GM21390 (cell line): ENCODE measurements around the gene RAB10.
A peak's percentile ranks its signal among the peaks of the same experiment; 100 is the strongest.
"Not testable (repeated sequence)": the region's sequence is repeated elsewhere in the genome, so short reads cannot be mapped to it uniquely, and the experiment has no call there.

Experiments
- ATAC-seq: cut with Tn5 transposase; IDR thresholded peaks from one replicate; pipeline ENCODE4 v1.9.1; 2021; ENCODE audit not compliant: unreplicated experiment

The RAB10 gene

DNA sequence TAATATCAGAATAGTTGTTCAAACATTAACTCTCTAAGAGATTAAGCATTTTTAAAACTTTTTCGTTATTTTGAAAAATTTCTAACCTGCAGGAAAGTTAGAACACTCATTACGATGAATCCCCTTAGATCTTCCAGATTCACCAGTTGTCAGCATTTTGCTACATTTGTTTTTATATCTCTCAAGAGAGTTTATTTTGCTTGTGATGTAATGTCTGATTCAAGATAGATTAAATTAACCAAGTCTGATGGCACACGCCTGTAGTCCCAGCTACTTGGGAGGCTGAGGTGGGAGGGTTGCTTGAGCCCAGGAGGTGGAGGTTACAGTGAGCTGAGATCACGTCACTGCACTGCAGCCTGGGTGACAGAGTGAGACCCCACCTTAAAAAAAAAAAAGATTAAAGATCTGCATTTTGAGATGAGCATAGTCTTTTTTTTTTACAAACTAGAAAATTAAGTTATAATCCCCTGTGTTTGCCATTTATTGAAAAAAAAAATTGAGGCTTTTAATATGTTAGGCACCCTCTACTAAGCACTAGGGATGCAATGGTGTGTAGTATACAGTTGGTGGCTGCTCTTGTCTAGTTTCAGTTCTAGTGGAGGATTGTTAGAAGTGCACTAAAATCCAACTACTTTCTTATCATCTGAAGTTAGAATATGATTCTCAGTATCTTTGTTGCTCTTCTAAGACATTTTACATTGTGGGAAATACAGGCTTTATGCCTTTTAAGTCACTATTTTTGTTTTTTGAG, 20.9 kb downstream of the RAB10 start:
- ATAC-seq: no peak

DNA sequence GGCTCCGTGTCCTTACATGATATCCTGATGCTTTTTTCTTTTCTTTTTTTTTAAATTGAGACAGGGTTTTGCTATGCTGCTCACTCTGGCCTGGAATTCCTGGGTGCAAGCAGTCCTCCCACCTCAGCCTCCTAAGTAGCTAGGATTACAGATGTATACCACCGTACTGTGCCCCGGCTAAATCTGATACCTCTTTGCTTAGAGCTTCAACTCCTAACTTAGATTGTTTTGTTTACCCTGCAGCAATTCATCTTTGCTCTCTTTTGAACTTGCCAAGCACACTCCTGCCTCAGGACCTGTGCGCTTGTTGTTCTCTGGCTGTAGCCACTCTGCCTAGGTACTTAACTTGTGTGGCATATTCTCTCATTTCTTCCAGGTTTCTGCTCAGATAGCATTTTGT, 24.5 kb downstream of the RAB10 start:
- no peak for ATAC-seq

DNA sequence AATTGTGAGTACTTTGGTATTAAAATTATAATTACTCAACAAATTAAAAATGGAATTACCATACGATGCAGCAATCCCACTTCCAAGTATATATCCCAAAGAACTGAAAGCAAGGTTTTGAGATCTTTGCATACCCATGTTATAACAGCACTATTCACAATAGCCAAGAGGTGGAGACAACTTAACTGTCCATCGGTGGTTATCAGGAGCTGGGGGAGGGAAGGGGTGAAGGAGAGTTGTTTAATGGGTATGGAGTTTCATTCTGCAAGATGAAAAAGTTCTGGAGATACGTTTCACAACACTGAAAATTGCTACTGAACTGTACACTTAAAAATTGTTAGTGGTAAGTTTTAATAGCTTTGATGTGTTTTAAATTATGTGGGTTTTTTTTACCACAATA, 25.7 kb downstream of the RAB10 start:
- ATAC-seq: no peak

DNA sequence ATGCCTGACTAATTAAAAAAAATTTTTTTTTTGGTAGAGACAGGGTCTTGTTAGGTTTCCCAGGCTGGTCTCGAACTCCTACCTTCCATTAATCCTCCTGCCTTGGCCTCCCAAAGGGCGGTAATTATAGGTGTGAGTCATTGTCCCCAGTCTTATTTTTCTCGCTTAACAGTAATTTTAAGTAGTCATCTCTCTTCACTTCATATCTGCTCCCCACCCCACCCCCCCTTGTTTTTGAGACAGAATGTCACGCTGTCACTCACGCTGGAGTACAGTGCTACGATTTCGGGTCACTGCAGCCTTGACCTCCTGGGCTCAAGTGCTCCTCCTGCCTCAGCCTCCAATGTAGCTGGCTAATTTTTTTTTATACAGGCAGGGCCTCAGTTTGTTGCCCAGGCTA, 27.7 kb downstream of the RAB10 start:
- ATAC-seq: no peak

DNA sequence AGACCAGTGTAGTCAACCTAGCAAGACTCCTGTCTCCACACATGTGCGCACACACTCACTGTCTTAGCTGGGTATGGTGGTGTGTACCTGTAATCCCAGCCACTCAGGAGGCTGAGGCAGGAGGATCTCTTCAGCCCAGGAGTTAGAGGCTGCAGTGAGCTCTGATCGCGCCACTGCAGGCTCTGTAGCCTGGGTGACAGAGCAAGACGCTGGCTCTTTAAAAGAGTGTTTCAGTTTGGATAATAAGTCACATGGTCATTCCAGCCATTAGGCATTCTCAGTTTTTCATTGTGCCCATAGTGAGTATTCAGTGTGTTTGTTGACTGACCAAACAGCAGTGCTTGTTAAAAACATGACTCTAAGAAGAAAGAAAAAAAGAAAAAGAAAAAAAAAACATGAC, 31.0 kb downstream of the RAB10 start:
- ATAC-seq: no peak

DNA sequence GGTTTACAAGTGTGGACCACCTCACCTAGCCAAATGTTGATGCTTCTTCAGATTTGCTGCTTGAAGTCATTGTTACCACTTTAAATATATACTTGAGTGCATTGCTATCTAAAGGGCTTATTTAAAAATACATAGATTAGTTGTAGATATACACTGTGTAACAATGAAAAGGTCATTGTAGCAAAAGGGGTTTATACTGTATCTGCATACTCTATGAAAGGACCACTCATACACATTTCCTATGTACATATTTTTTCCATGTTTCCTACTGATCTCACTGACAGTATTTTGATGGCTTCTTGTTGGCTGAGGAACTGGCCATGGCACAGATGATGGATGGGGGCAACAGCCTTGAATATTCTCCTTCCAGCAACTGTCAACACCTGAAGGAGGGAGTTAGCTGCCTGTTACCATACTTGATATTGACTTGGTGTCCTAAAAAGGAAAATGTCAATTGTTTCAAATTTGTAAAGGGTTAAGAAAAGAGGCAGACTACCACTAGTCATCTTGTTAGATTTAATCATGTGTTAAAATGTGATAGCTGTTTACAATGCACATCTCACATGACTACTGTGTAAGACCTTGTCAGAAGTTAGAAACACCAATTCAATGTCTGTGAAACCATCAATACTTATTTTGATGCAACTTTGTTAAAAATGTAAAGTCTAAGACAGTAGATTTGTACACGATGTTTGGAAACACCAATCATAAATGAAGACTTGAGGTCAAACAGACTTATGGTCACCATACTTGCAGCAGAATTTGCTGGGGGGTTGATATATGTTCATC, 33.5 kb downstream of the RAB10 start:
- ATAC-seq: no peak

DNA sequence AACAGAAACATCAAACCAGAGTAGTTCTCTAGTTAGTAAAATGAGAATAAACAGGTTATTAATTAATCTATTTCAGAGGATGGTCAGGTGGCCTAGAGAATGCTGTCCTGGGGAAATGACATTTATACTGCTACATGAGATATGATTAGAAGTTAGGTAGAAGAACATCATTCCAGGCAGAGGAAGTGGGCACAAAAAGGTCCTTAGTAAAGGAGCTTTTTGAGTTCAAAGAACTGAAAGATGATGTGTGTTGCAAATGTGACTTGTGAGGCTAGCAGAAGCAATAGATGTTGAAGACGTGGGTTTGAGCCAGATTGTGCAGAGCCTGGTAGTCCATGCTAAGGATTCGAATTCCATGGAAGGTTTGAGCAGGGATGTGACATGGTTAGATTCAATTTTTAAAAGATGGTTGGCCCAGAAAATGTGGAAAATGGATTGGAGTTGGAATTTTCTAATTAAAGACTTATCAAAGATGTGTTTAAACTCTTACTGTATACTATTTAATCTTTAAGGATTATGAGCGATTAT, 34.2 kb downstream of the RAB10 start:
- no peak for ATAC-seq

DNA sequence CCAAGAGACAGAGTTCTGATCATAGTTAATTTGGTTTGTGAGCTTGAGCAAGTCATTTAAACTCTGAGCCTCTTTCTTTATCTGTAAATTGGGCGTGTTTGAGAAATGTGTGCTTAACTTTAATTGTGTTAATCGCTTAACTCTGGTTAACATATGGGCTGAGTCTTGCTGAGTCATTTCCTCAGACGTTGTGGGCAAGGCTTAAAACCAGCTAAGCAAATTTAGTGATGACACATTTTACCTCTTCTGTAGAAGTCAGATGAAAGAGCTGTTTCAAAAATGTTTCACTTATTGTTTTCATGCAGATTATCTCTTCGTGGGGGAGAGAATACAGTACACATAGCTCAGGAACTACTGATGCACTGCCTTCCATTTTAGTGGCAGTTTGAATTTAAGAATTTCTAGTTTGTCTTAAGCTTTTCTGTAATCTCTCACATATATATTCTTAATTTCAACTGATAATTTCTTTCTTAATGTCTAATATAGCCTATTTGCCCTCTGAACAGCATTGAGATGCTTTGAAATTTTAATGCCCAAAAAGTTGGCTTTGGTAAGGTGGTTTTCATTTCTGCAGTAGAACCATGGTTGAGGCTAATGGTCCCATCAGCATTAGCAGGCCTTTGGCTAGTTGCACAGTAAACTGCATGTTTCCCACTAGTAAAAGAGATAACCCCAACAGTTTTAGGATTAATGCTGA, 34.9 kb downstream of the RAB10 start:
- peak; percentile 83 for ATAC-seq

DNA sequence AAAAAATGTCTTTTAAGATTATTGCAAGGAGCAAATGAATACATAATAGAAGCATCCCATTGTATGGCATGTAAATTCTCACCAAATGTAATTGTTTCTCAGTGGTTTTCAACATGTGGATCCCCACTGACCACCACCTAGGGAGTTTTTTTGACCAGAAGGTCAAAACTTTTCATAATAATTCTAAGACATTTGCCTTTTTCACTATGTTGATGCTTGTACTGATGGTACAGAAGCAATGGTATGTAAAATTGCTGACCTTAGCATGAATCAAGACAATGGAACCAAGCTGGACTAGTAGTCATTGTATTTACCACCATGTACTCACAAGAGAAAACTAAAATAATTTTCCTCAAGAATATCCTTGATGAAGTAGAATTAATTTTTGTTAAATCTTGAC, 36.8 kb downstream of the RAB10 start:
- no peak for ATAC-seq

DNA sequence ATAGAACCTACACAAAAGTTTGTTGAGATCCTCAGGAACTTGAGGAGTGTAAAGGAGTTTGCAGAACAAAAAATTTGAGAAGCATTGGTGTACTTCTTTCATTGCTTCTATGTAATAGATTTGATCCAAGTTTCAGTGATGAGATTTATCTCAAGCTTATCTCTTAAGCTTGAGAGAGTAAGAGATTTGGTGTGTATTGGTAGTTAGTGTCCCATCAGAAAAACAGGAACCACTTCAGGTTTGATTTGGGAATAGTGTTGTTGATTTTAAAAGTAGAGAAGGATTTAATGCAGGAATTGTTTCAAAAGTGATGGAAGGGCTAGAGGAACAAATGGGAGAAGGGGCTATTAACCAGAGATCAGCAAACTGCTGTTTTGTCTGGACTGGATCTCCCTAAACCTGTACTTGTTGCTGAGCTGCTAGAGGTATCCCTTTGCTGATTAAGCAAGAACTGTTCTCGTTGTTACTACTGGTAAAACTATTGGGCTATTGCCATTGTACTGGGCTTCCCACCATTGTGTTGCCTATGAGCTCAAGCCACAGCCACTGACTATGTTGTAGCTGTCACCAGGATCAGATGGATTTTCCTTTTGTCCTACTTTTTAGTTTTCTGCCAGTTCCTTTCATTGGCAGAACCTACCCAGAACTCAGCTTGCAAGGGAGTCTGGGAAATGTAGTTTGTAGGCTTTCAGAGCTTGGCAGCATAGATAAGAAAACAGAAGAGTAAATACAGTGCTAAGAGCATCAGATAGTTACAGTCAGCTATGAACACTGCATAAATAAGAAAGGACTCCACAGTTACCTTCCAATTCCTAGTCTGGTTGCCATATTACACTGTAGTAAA, 39.3 kb downstream of the RAB10 start:
- ATAC-seq: no peak

DNA sequence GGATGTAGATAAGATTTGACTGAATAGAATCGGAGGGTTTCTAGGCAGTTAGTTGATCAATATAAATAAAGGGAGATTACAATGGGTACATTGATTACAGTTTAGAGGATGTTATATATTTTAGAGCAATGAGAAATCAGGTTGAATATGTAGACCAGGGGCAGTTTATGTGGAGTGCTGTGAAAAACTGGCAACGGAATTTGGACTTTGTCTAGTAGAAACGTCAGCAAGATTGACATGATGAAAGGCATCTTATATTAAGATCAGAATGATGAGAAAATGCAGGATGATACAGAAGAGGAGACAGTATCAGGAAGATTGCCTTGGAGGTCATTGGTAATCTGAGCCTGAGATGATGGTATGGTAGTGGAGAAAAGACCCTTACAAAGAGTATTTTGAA, 39.9 kb downstream of the RAB10 start:
- ATAC-seq: no peak

DNA sequence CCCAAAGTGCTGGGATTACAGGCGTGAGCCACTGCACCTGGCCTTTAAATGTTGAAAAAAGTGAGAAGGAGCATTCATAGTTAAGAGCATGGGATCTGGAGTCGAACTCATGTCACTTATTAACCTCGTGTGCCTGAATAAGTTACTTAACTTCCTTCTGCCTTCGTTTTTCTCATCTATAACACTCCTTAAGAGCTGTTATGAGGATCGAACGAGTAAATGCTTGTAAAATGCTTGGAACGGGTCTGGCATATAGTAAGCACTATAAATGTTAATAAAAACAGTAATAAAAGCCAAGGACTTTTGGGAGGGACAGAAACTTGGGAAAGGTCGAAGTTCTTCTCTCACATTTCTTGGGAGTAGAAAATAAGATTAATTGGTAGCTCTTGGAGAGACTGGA, 40.8 kb downstream of the RAB10 start:
- no peak for ATAC-seq

DNA sequence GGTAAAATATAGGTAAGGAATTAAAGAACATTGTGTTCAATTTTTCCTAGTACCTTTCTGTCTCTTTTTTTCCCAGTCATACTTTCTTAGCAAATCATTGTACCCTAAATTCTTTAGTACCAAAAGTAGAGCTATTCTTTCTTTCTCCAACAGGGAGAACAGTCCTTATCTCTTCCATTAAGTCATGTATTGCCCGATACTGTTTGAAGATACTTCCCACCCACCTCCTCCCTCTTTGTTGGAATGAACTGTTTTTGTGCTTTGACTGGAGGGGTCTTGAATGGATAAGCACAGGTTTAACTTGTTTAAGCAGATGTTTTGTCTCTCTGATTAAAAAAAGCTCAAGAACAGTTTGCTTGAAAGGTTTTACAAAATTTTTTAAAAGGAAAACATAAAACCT, 41.3 kb downstream of the RAB10 start:
- ATAC-seq: no peak

DNA sequence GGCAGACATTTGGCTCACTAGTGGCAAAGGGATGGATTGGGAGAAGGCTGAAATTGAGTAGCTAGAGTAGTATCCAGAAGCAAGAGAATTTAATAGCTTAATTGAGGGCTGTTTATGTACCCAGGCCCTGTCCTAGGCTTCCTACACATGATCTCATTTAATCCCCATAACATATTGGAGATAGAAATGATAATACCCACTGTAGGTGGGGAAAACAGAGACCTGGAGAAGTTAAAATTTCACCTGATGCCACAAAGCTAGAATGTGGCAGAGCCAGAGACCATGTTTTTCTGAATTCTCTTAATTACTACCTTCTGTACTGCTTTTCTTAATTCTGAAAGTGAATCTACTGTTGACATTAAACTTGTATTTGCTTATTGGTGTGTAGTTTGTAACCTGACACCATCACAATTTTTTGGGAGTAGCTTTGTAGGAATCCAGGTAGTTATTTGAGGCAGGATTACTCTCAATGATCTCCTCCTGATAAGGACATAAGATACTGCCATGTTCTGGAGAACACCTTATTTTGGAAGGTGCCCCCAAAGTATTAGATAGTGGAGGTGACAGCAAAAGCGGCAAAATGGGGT, 42.2 kb downstream of the RAB10 start:
- no peak for ATAC-seq

DNA sequence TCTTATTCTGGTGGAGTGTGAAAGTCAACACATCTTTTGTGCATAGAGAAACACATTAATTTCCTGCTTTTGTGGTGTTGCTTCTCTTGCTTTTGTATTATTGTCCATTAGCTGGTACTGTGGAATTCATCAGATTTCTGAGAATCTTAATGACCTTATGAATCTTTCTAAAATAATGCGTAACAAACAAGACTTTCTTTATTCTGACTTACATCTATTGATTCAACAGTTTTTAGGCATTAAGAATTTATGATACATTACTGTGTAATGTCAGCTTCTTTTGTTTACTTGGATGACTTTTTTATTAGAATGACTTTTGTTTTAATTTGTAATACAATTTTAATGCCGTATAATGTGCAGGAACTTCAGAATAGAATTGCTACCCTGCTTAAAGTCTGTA, 43.4 kb downstream of the RAB10 start:
- no peak for ATAC-seq

DNA sequence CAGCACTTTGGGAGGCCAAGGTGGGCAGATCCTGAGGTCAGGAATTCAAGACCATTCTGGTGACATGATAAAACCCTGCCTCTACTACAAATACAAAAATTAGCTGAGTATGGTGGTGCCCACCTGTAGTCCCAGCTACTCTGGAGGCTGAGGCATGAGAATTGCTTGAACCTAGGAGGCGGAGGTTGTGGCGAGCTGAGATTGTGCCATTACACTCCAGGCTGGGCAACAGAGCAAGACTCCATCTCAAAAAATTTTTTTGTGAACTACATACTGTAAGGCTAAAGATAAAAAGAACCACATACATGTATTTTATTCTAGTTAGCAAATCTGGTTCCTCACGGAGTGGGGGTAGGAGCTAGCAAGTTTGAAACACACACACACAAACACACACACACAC, 45.1 kb downstream of the RAB10 start:
- no peak for ATAC-seq

DNA sequence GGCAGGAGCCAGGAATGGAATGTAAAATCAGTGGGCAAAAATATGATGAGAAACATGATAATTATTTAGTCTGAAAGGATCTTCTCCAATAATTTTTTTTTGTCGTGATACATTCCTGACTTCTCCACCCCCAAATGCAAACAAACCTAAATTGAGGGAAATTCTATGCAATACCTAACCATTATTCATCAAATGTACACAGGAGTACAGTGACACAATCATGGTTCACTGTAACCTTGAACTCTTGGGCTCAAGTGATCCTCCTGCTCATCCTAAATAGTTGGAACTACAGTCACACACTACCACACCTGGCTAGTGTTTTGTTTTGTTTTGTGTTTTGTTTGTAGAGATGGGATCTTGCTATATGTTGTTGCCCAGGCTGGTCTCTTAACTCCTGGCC, 46.5 kb downstream of the RAB10 start:
- no peak for ATAC-seq

DNA sequence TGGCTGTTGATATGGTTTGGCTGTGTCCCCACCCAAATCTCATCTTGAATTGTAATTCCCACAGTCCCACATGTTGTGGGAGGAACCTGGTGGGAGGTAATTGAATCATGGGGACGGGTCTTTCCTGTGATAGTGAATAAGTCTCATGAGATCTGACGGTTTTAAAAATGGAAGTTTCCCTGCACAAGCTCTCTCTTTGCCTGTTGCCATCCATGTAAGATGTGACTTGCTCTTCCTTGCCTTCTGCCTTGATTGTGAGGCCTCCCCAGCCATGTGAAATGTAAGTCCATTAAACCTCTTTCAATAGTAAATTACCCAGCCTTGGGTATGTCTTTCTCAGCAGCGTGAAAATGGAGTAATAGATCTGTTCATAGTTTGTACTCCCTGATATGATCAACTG, 47.0 kb downstream of the RAB10 start:
- ATAC-seq: not testable (repeated sequence)

DNA sequence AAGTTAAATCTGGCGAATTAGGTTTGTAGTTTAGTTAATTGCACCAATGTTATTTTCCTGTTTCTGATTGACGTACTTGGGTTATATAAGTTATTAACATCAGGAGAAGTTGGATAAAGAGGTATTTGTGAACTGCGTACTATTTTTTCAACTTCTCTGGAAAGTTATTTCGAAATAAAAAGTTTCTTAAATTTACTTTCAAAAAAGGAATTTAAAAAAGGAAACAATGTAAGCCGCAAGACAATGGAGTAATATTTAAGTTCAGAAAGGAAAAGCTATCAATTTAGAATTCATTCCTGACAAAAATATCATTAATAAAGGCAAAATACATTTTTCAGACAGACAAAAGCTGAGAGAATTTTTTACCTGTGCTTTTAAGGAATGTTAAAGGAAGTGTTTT, 47.7 kb downstream of the RAB10 start:
- no peak for ATAC-seq

DNA sequence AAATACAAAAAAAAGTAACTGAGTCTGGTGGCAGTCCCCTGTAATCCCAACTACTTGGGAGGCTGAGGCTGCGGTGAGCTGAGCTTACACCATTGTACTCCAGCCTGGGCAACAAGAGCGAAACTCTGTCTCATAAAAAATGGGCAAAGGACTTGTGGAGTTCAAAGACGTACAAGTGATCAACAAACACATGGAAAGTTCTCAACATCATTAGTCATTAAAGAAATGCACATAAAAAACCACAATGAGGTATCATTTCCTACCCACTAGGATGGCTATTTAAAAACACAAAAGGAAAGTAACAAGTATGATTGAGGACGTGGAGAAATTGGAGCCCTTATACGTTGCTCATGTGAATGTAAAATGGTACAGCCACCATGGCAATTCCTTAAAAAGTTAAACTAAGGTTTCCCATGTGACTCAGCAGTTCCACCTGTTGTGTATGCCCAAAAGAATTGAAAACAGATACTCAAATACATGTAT, 52.3 kb downstream of the RAB10 start:
- ATAC-seq: no peak
